ENCODE measurements around the gene DGCR8.

Gene DGCR8

GRCh38 chr22:20053407-20054033 lies 26.5 kb upstream of the DGCR8 start:
- no peak for TF ChIP-seq CTCF (conservative IDR thresholded peaks at IDR 0.05; ENCODE audit: low read length)
- no peak overlapping the region for H3K4me3 ChIP-seq (ENCODE audit: low read length)
- no peak for DNase-seq (ENCODE audit: low read depth)

- no peak overlapping the region for H3K4me3 ChIP-seq (ENCODE audit: low read length)
- DNase-seq (ENCODE audit: low read depth), result no peak
- no peak for TF ChIP-seq CTCF (conservative IDR thresholded peaks at IDR 0.05; ENCODE audit: low read length)
Measured at GRCh38 chr22:20054034-20054427, 26.0 kb upstream of the DGCR8 start.

GRCh38 chr22:20054485-20054884 lies 25.6 kb upstream of the DGCR8 start:
- no peak for TF ChIP-seq CTCF (conservative IDR thresholded peaks at IDR 0.05; ENCODE audit: low read length)
- DNase-seq (ENCODE audit: low read depth), result no peak
- no peak overlapping the region for H3K4me3 ChIP-seq (ENCODE audit: low read length)

GRCh38 chr22:20055144-20055543 lies 24.9 kb upstream of the DGCR8 start:
- no peak for TF ChIP-seq CTCF (conservative IDR thresholded peaks at IDR 0.05; ENCODE audit: low read length)
- H3K4me3 ChIP-seq (ENCODE audit: low read length), result no peak overlapping the region
- DNase-seq (ENCODE audit: low read depth), result no peak

- no peak overlapping the region for H3K4me3 ChIP-seq (ENCODE audit: low read length)
- TF ChIP-seq CTCF (conservative IDR thresholded peaks at IDR 0.05; ENCODE audit: low read length), result no peak
- no peak for DNase-seq (ENCODE audit: low read depth)
Measured at GRCh38 chr22:20055654-20056053, 24.4 kb upstream of the DGCR8 start.

GRCh38 chr22:20056161-20056560 lies 23.9 kb upstream of the DGCR8 start:
- no peak for TF ChIP-seq CTCF (conservative IDR thresholded peaks at IDR 0.05; ENCODE audit: low read length)
- no peak for DNase-seq (ENCODE audit: low read depth)
- H3K4me3 ChIP-seq (ENCODE audit: low read length), result no peak overlapping the region

- no peak for DNase-seq (ENCODE audit: low read depth)
- H3K4me3 ChIP-seq (ENCODE audit: low read length), result no peak overlapping the region
- no peak for TF ChIP-seq CTCF (conservative IDR thresholded peaks at IDR 0.05; ENCODE audit: low read length)
Measured at GRCh38 chr22:20056696-20057386, 23.2 kb upstream of the DGCR8 start.

All from AG10803 (cell line).